Mucosa of stomach (tissue), 1 donor: ENCODE data around the gene ARMS2.

ENCODE experiments used
- H3K27me3 ChIP-seq: one replicate; pipeline ENCODE4 v1.7.0; 2013; ENCODE audit warnings: mild to moderate bottlenecking, low read length; ENCODE audit not compliant: control insufficient read depth, insufficient read depth
- H3K36me3 ChIP-seq: one replicate; pipeline ENCODE4 v1.7.0; 2013; ENCODE audit warnings: low read length; ENCODE audit not compliant: control insufficient read depth, insufficient read depth
- H3K4me1 ChIP-seq: one replicate; pipeline ENCODE4 v1.7.0; 2013; ENCODE audit warnings: mild to moderate bottlenecking, low read length; ENCODE audit not compliant: control insufficient read depth, insufficient read depth
- H3K4me3 ChIP-seq: one replicate; pipeline ENCODE4 v1.7.0; 2013; ENCODE audit warnings: low read length
- H3K9ac ChIP-seq: one replicate; pipeline ENCODE4 v1.7.0; 2013; ENCODE audit warnings: mild to moderate bottlenecking, low read length, moderate library complexity
- H3K9me3 ChIP-seq: one replicate; pipeline ENCODE4 v1.7.0; 2013; ENCODE audit warnings: mild to moderate bottlenecking, low read length, moderate library complexity; ENCODE audit not compliant: control insufficient read depth
- donor health status: Pancreatic carcinoma.

Gene ARMS2

DNA sequence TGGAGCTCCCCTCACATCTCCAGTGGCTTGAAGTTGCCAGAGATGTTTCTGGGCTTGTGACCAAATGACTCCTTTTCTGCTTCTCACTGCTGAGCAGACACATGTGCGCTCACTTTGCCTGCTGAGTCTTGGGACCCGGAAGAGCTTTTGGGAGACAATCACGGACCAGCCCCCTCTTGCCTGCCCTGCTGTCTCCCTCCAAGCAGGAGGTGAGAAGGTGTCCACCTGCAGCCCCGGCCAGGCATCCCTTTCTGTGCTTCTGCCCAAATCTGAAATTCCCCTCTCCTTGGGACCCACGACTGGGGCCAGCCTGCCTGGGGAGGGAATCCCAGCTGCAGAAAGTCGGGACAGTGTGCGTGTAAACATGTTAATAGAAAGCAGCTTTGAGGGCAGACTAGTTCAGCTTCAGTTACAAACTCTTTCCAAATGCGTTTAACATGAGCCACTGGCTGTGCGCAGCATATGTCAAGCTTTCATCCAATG is 38.6 kb downstream of the ARMS2 start:
- Histone ChIP-seq H3K4me1 (no peaks in the 10 kb centered on the region), H3K4me3 (no peak overlapping the region), H3K9ac (no peak overlapping the region), H3K27me3 (no peaks in the 10 kb centered on the region), H3K9me3 (no peaks in the 10 kb centered on the region), H3K36me3 (no peaks in the 10 kb centered on the region)

DNA sequence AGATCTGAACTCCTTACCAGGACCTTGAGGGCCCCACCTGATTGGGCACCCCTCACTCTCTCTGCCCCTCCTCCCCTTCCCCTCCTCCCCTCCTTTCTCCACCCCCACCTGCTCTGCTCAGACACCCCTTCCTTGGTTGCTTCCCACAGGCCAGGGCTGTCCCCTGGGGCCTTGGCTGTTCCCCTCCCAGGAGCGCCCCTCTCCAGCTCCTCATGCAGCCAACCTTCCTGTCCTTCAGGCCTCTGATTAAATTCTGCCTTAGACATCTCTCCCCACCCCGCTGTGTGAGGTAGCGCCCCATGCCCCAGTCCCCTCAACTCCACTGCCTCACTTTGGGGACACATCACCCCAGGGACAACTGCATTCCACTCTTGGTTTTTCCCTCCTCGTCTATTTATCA is 39.3 kb downstream of the ARMS2 start:
- H3K9ac ChIP-seq: no peak overlapping the region
- H3K4me3 ChIP-seq: no peak overlapping the region
- H3K27me3 ChIP-seq: no peaks in the 10 kb centered on the region
- no peaks in the 10 kb centered on the region for H3K36me3 ChIP-seq
- no peaks in the 10 kb centered on the region for H3K9me3 ChIP-seq
- peaks cover 1% of the 10 kb centered on the region for H3K4me1 ChIP-seq

DNA sequence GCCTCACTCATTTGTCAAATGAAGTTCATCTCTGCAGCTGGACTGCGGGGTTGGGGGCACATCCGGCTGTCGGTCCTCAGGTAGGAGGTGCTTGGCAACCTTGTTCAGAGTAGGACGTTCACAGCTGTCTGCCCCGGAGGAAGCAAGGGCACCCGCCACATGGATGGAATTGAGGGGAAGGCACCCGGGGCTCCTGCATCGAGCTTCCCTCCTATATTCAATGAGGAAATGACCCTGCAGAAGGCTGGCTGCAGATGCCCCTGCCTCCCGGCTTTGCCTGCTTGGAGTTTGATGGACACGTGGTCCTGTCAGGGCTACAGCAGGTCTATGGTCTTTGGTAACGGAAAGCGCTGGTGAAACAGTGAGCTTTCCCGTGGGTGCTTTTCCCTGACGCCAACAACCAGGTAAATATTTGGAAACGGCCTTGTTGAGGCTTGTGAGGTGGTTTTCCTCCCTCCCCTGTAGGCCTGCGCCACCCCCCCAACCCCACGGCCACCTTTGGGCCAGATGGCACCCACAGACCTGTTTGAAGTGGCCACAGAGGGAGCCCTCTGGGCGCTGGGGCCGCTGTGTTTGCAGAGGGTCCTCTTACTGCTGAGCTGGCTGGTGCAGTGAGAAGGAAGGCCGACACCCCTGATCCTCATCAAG is 39.8 kb downstream of the ARMS2 start:
- no peaks in the 10 kb centered on the region for H3K27me3 ChIP-seq
- H3K4me1 ChIP-seq: peaks cover 5% of the 10 kb centered on the region

DNA sequence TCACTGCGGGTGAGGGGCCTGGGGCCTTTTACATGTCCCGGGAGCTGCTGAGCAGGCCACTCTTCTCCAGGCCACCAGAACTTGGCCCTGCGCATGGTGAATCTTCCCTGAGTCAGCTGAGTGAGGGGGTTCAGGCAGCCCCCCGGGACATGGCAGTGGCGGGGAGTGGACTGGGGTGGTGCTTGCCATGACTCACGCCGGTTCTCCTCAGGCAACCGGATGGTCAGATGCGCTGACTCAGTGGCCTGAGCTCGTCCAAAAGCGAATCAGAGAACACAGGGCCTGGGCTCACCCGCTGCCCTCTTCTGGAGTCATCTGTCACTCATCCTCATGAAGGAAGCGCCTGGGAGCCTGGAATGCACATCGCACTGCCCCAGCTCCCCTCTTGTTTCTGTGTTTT is 40.4 kb downstream of the ARMS2 start:
- no peaks in the 10 kb centered on the region for H3K27me3 ChIP-seq
- no peaks in the 10 kb centered on the region for H3K36me3 ChIP-seq
- no peaks in the 10 kb centered on the region for H3K9me3 ChIP-seq
- no peak overlapping the region for H3K9ac ChIP-seq
- no peak overlapping the region for H3K4me3 ChIP-seq
- peaks cover 5% of the 10 kb centered on the region for H3K4me1 ChIP-seq

More for the DNA sequence above, 39.8 kb downstream of the ARMS2 start:
- Histone ChIP-seq H3K9me3 (no peaks in the 10 kb centered on the region), H3K9ac (no peak overlapping the region), H3K4me3 (no peak overlapping the region), H3K36me3 (no peaks in the 10 kb centered on the region)

DNA sequence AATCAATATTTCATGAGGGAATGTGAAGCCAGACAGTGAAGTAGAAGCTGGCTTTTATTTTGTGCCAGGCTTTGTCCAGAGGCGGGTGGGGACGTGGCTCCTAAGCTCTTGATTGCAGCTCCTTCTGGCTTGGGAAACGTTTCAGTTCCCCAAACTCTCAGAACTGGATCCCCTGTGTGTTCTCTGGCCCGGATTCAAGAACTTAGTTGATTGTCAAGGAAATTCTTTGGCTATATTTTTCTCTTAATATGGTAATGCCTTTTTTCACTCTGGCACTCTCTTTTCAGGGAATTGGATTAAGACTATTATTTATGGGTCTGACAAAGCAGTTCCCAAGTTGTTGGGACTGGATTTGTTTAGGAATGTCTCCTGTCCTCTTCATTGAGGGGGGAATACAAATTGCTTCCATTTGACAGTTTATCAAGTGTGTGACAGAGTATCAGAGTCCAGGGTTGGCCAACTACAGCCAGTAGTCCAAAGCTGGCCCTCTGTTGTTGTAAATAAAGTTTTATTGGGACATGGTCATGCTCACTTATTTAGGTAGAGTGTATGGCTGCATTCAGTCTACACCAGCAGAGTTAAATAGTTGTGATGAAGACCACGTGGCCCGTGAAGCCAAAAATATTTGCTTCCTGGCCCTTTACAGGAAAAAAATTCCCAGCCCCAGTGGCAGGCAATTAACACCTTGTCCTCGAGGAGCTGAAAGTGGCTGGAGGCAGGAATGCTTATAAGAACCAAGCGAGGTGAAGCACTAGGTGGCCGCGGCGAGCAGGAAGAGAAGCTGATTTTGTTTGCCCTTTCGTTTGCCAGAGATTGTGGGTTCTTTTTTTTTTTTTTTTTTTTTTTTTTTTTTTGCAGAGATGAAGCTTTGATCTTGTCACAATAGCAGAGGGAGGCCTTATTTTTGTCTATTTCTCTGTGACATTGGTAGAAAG is 41.2 kb downstream of the ARMS2 start:
- Histone ChIP-seq H3K36me3 (no peaks in the 10 kb centered on the region), H3K4me1 (peaks cover 5% of the 10 kb centered on the region), H3K9ac (no peak overlapping the region)

DNA sequence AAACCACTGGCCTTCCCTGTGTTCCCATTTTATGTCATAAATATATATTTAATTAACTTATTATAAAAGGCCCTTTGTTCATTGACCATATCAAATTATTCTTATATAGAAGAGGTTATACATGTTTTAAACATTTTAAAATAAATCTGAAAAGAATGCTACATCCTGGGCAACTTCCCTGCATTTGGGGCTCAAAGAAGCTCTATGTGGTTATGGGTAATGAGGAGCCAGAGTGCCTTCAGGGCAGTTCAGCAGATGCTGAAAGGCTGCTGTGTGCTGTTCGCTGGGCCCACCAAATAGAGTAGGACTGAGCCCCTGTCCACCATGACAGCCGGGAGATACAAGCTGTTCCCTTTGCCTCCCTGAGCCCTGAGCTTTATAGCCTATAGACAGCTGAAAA is 42.8 kb downstream of the ARMS2 start:
- H3K27me3 ChIP-seq: no peaks in the 10 kb centered on the region
- H3K9ac ChIP-seq: no peak overlapping the region
- no peaks in the 10 kb centered on the region for H3K36me3 ChIP-seq
- no peak overlapping the region for H3K4me3 ChIP-seq
- no peaks in the 10 kb centered on the region for H3K9me3 ChIP-seq
- H3K4me1 ChIP-seq: peaks cover 5% of the 10 kb centered on the region

More for the DNA sequence above, 41.2 kb downstream of the ARMS2 start:
- Histone ChIP-seq H3K4me3 (no peak overlapping the region), H3K27me3 (no peaks in the 10 kb centered on the region), H3K9me3 (no peaks in the 10 kb centered on the region)

DNA sequence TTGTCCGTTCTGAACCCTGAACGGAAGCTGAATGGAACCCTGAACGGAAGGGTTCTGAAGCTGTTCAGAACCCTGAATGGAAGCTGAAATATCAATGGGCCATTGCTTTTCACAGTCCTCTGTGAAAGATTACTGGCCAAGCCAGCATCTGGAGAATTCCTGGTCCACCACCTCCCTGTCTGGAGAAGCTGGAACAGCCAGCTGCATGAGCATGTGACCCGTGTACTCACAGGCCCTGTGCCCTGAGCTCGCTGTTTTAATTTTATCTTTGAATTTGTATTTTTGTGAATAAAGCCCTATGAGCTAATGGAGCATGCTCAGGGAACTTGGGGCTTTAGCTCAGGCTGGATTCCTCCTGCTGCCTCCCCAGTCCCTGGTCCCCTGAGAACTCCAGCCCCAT is 44.1 kb downstream of the ARMS2 start:
- Histone ChIP-seq H3K4me1 (peaks cover 5% of the 10 kb centered on the region), H3K9me3 (no peaks in the 10 kb centered on the region), H3K9ac (no peak overlapping the region), H3K4me3 (no peak overlapping the region), H3K27me3 (no peaks in the 10 kb centered on the region), H3K36me3 (no peaks in the 10 kb centered on the region)

DNA sequence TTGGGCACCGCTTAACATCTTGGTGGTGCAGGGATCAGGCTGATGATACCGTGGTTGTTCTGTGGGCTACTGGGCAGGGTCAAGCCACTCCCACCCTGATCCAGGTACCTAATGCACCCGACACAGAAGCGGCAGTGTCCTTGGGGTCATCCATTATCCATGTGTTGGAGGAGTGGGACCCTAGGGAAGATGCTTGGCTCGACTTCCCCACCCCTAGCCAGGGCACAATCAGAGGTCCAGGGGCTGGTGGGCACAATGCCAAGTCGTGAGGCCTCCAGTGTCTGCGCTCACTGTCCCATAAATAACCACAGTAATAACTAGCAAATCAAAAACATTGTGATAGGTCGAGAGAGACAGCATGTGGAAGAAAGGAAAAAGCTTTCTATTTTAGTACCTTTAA is 44.6 kb downstream of the ARMS2 start:
- no peaks in the 10 kb centered on the region for H3K9me3 ChIP-seq
- H3K27me3 ChIP-seq: no peaks in the 10 kb centered on the region
- no peak overlapping the region for H3K4me3 ChIP-seq
- H3K4me1 ChIP-seq: peaks cover 5% of the 10 kb centered on the region
- no peaks in the 10 kb centered on the region for H3K36me3 ChIP-seq
- H3K9ac ChIP-seq: no peak overlapping the region

DNA sequence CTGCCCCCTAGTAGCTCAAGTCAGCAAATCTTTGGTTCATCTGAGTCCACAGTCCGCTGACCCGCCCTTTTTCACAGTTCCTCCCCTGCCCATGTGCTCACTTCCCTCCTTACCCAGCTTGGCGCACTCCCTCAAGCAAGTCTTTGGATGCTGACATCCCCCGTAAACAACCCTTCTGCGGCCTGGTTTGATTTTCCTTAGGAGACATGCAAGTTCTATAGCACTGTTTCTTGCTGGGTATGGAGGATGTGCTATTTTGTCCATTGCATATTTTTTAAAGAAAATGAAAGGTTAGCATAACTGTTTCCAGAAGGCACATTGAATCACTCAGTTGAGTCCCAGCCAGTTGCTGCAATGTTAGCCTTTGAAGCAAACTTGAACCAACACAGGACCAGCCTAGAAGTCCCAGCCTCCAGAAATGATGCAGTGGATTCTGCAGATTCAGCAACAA is 45.1 kb downstream of the ARMS2 start:
- no peaks in the 10 kb centered on the region for H3K27me3 ChIP-seq
- H3K4me3 ChIP-seq: no peak overlapping the region
- H3K9ac ChIP-seq: no peak overlapping the region
- peaks cover 5% of the 10 kb centered on the region for H3K4me1 ChIP-seq
- H3K9me3 ChIP-seq: no peaks in the 10 kb centered on the region
- no peaks in the 10 kb centered on the region for H3K36me3 ChIP-seq

DNA sequence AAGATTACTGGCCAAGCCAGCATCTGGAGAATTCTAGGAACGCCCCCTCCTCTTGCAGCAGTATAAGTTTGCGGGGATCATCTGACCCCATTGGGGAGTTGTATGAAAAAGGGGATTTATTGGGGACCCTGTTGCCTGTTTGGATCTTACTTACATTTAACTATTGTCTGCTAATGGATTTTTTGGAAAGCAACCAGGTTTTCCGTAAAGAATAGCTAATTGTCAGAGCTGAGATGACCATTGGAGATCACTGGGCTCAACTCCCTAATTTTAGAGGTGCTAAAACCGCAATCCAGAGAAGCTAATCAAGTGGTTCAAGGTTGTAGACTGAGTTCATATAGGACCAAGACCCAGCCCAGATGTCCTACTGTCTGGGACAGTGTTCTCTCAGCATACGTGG is 45.7 kb downstream of the ARMS2 start:
- Histone ChIP-seq H3K9ac (no peak overlapping the region), H3K36me3 (no peaks in the 10 kb centered on the region), H3K4me1 (peaks cover 5% of the 10 kb centered on the region), H3K27me3 (no peaks in the 10 kb centered on the region), H3K4me3 (no peak overlapping the region), H3K9me3 (no peaks in the 10 kb centered on the region)

DNA sequence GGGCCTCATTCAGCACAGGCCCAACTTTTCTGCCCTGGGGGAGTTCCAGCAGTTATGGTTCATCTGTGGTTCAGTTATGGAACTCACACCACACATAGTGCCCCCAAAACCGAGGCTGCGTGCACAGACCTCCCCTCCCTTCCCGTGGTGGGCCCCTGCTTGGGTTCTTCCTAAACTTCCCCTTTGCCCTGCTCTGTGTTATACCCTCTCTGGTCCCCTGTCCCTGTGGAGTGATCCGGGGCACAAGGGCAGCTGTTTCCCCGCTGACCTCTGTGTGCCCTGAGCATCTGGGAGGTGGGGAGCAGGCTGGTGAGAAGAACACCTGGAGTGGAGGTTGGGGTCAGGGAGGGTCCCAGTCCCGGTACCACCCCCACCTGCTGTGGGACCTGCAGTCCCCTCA is 46.3 kb downstream of the ARMS2 start:
- Histone ChIP-seq H3K9ac (no peak overlapping the region), H3K27me3 (no peaks in the 10 kb centered on the region), H3K9me3 (no peaks in the 10 kb centered on the region), H3K36me3 (no peaks in the 10 kb centered on the region), H3K4me1 (peaks cover 5% of the 10 kb centered on the region), H3K4me3 (no peak overlapping the region)

DNA sequence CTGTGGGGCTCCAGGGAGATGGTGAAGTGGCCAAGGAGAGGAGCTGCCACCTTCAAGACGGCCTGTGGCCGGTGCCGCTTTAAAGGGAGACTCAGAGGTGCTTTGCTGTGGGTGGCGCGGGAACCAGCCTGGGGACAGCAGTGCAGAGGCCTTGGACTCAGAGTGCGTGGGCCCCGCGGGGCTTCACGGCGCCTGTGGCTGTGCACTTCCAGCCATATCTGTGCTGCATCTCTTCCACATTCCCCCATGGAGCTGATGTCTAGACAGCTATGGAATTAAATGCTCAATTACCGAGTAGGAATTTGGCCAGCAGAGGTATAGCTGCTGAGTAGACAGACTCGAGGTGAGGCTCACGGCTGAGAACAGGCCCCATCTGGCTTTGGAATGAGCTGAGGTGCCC is 48.6 kb downstream of the ARMS2 start:
- Histone ChIP-seq H3K27me3 (no peaks in the 10 kb centered on the region), H3K36me3 (no peaks in the 10 kb centered on the region), H3K4me1 (peaks cover 5% of the 10 kb centered on the region), H3K4me3 (no peak overlapping the region), H3K9me3 (no peaks in the 10 kb centered on the region), H3K9ac (no peak overlapping the region)
